Astrocyte (in vitro differentiated cells and primary cell): Measurements from ENCODE around the gene C19orf25. TPM values are rescaled to one million over a fixed set of nuclear protein-coding genes. Genes with fewer than 3 reads are reported as not detected.
A peak's percentile ranks its signal among the peaks of the same experiment; 100 is the strongest.

ENCODE experiments used
- DNase-seq: peaks from one replicate; pipeline ENCODE4 v3.0.0-alpha.2; 2010; ENCODE audit warnings: low read depth
- FAIRE-seq: peaks from 2 replicates; lab custom pipeline; 2011; peaks lifted over from hg19 to GRCh38; lab: Jason Lieb, UNC
- H2AFZ ChIP-seq: 2 replicates; pipeline ENCODE4 v1.6.0; 2012; ENCODE audit warnings: low read depth, low read length, inconsistent platforms
- H3K27ac ChIP-seq: 2 replicates; pipeline ENCODE4 v1.5.1; 2011; ENCODE audit warnings: low read depth, low read length, inconsistent platforms
- H3K27me3 ChIP-seq: 2 replicates; pipeline ENCODE4 v1.6.0; 2011; ENCODE audit warnings: low read length, inconsistent platforms; ENCODE audit not compliant: insufficient read depth
- H3K36me3 ChIP-seq: 2 replicates; pipeline ENCODE4 v1.5.1; 2011; ENCODE audit warnings: low read length, inconsistent platforms; ENCODE audit not compliant: insufficient read depth
- H3K4me1 ChIP-seq: 2 replicates; pipeline ENCODE4 v1.5.1; 2011; ENCODE audit warnings: low read length, inconsistent platforms; ENCODE audit not compliant: insufficient read depth
- H3K4me2 ChIP-seq: 2 replicates; pipeline ENCODE4 v1.6.0; 2012; ENCODE audit warnings: low read length, inconsistent platforms
- H3K4me3 ChIP-seq: 2 replicates; pipeline ENCODE4 v1.5.1; 2011; ENCODE audit warnings: low read depth, mild to moderate bottlenecking, low read length, inconsistent platforms; ENCODE audit not compliant: insufficient read depth
- H3K79me2 ChIP-seq: 2 replicates; pipeline ENCODE4 v1.6.0; 2012; ENCODE audit warnings: mild to moderate bottlenecking, low read length, inconsistent platforms; ENCODE audit not compliant: insufficient read depth
- H3K9ac ChIP-seq: 2 replicates; pipeline ENCODE4 v1.6.0; 2012; ENCODE audit warnings: mild to moderate bottlenecking, low read length, inconsistent platforms
- H3K9me3 ChIP-seq: 2 replicates; pipeline ENCODE4 v1.5.1; 2012; ENCODE audit warnings: low read depth, mild to moderate bottlenecking, low read length, inconsistent platforms; ENCODE audit not compliant: insufficient read depth
- H4K20me1 ChIP-seq: 2 replicates; pipeline ENCODE4 v1.6.0; 2012; ENCODE audit warnings: low read length, inconsistent platforms; ENCODE audit not compliant: insufficient read depth
- H3K27ac Mint-ChIP-seq: one replicate; pipeline ENCODE4 v1.8.0; 2021; ENCODE audit warnings: mild to moderate bottlenecking, mixed read lengths; ENCODE audit not compliant: unreplicated experiment
- H3K27me3 Mint-ChIP-seq: one replicate; pipeline ENCODE4 v1.8.0; 2021; ENCODE audit warnings: low read depth, mixed read lengths; ENCODE audit not compliant: unreplicated experiment
- H3K36me3 Mint-ChIP-seq: one replicate; pipeline ENCODE4 v1.8.0; 2021; ENCODE audit warnings: low read depth, mixed read lengths; ENCODE audit not compliant: unreplicated experiment
- H3K4me1 Mint-ChIP-seq: one replicate; pipeline ENCODE4 v1.8.0; 2021; ENCODE audit warnings: low read depth, mixed read lengths; ENCODE audit not compliant: unreplicated experiment
- H3K4me3 Mint-ChIP-seq: one replicate; pipeline ENCODE4 v1.8.0; 2021; ENCODE audit warnings: mild to moderate bottlenecking, moderate library complexity, mixed read lengths; ENCODE audit not compliant: unreplicated experiment
- H3K9me3 Mint-ChIP-seq: one replicate; pipeline ENCODE4 v1.8.0; 2021; ENCODE audit warnings: mild to moderate bottlenecking, mixed read lengths; ENCODE audit not compliant: unreplicated experiment
- CTCF ChIP-seq: IDR thresholded peaks from 2 replicates; pipeline ENCODE4 v1.5.1; 2011; ENCODE audit warnings: low read depth, mild to moderate bottlenecking, inconsistent platforms, low read length, moderate library complexity; ENCODE audit not compliant: insufficient read depth
- EZH2 ChIP-seq: IDR thresholded peaks from 2 replicates; pipeline ENCODE4 v1.6.1; 2012; ENCODE audit warnings: mild to moderate bottlenecking, low read length, inconsistent platforms; ENCODE audit not compliant: insufficient read depth
- total RNA-seq: library from RNA; stranded (reverse); gene quantifications from 2 replicates; pipeline ENCODE4 v1.2.1, GENCODE V29; 2021

Gene C19orf25
- total RNA-seq, 1 donor from 2014 or later: 32.4 TPM

GRCh38 chr19:1447504-1447903 is 31.5 kb downstream of the C19orf25 start:
- Mint-ChIP-seq H3K4me1 (peaks cover 2% of the 10 kb centered on the region), H3K27ac (no peak overlapping the region), H3K9me3 (no peaks in the 10 kb centered on the region), H3K36me3 (peaks cover 9% of the 10 kb centered on the region), H3K4me3 (peak overlapping the region; percentile 75), H3K27me3 (peaks cover 31% of the 10 kb centered on the region)
- H3K9ac ChIP-seq: no peak overlapping the region
- H3K4me2 ChIP-seq: no peak overlapping the region
- H3K36me3 ChIP-seq: peaks cover 4% of the 10 kb centered on the region
- no peak overlapping the region for H3K4me3 ChIP-seq
- no peaks in the 10 kb centered on the region for H3K79me2 ChIP-seq
- DNase-seq (no peak), FAIRE-seq (no peak)
- H4K20me1 ChIP-seq: peaks cover 56% of the 10 kb centered on the region
- H3K4me1 ChIP-seq: peaks cover 6% of the 10 kb centered on the region
- H3K9me3 ChIP-seq: no peaks in the 10 kb centered on the region
- H3K27ac ChIP-seq: no peak overlapping the region
- H2AFZ ChIP-seq: no peak overlapping the region
- H3K27me3 ChIP-seq: peaks cover 33% of the 10 kb centered on the region
- TF ChIP-seq EZH2 (no peak), CTCF (no peak)

GRCh38 chr19:1446713-1447481 is 32.1 kb downstream of the C19orf25 start:
- H3K27ac Mint-ChIP-seq: no peak overlapping the region
- H3K36me3 Mint-ChIP-seq: peaks cover 9% of the 10 kb centered on the region
- H3K9me3 ChIP-seq: no peaks in the 10 kb centered on the region
- H3K9ac ChIP-seq: no peak overlapping the region
- FAIRE-seq (no peak), DNase-seq (no peak)
- no peak overlapping the region for H3K4me3 ChIP-seq
- peaks cover 5% of the 10 kb centered on the region for H3K79me2 ChIP-seq
- H3K4me3 Mint-ChIP-seq: peak overlapping the region; percentile 75
- H3K4me2 ChIP-seq: peak overlapping the region; percentile 78
- H3K4me1 ChIP-seq: peaks cover 6% of the 10 kb centered on the region
- no peak overlapping the region for H2AFZ ChIP-seq
- H3K27ac ChIP-seq: no peak overlapping the region
- peaks cover 6% of the 10 kb centered on the region for H3K36me3 ChIP-seq
- H3K9me3 Mint-ChIP-seq: no peaks in the 10 kb centered on the region
- peaks cover 31% of the 10 kb centered on the region for H3K27me3 Mint-ChIP-seq
- H3K27me3 ChIP-seq: peaks cover 29% of the 10 kb centered on the region
- H3K4me1 Mint-ChIP-seq: peaks cover 4% of the 10 kb centered on the region
- no peak for TF ChIP-seq CTCF
- TF ChIP-seq EZH2: peak; percentile 98
- H4K20me1 ChIP-seq: peaks cover 58% of the 10 kb centered on the region
